Prostate gland (tissue), 2 donors: ENCODE measurements around the gene CFAP92.

Experiments
- POLR2A ChIP-seq: fragments of 450-650 bp; IDR thresholded peaks from one replicate; pipeline ENCODE4 v1.6.1; 2016; ENCODE audit warnings: antibody characterized with exemption, mild to moderate bottlenecking
- POLR2AphosphoS5 ChIP-seq: sonication (generic); formaldehyde crosslinking; IDR thresholded peaks from one replicate; pipeline ENCODE4 v1.6.1; 2017; ENCODE audit warnings: antibody characterized with exemption
- TF ChIP-seq, protein P1 (sequence below), 4 experiments: fragments of 200-600 bp in 2 of 4; fragments of 450-650 bp in 2 of 4; sonication (generic) in 2 of 4; IDR thresholded peaks; 1 replicate in 3 of 4; 2 replicates in 1 of 4; pipeline ENCODE4 v1.5.1; 2016 to 2019; ENCODE audit warnings: antibody characterized with exemption in 4 of 4, mild to moderate bottlenecking in 2 of 4, moderate library complexity in 2 of 4

DNA sequence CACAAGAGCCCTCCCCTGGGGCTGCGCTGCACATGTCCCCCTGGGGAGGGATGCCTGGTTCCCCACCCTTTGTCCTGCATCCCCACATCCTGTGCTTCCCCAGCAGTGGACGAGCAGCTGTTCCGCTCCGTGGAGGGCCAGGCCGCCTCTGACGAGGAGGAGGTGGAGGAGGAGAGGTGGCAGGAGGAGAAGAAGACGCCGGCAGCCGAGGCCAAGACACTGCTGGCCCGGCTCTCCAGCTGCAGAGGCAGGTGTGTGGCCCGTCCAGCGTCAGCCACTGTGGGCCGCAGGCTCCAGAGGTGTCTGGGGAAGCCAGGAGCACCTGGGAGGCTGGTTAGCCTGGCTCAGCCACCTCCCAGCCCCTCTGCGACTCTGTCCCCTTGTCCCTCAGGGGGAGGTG lies 38.8 kb upstream of the CFAP92 start:
- TF ChIP-seq, protein P1, sequence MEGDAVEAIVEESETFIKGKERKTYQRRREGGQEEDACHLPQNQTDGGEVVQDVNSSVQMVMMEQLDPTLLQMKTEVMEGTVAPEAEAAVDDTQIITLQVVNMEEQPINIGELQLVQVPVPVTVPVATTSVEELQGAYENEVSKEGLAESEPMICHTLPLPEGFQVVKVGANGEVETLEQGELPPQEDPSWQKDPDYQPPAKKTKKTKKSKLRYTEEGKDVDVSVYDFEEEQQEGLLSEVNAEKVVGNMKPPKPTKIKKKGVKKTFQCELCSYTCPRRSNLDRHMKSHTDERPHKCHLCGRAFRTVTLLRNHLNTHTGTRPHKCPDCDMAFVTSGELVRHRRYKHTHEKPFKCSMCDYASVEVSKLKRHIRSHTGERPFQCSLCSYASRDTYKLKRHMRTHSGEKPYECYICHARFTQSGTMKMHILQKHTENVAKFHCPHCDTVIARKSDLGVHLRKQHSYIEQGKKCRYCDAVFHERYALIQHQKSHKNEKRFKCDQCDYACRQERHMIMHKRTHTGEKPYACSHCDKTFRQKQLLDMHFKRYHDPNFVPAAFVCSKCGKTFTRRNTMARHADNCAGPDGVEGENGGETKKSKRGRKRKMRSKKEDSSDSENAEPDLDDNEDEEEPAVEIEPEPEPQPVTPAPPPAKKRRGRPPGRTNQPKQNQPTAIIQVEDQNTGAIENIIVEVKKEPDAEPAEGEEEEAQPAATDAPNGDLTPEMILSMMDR (IDR thresholded peaks at IDR 0.05): no peak
- TF ChIP-seq POLR2A: no peak
- no peak for TF ChIP-seq POLR2AphosphoS5
